Gastrocnemius medialis (tissue), 4 donors: ENCODE data around the gene CAMTA1. TPM values are rescaled to one million over a fixed set of nuclear protein-coding genes. Genes with fewer than 3 reads are reported as not detected.
A peak's percentile ranks its signal among the peaks of the same experiment; 100 is the strongest.
"Not testable (repeated sequence)": the region's sequence is repeated elsewhere in the genome, so short reads cannot be mapped to it uniquely, and the experiment has no call there.

Experiments used
- ATAC-seq, 2 donors: fragments of 150-250 bp; one replicate each; pipeline ENCODE4 v1.9.1; 2016
- DNase-seq, 2 donors: peaks; one replicate each; pipeline ENCODE4 v3.0.0-alpha.2; 2019
- H3K27ac ChIP-seq, 4 donors: fragments of 200-600 bp; sonication (generic); 1 replicate in 1 of 4; 2 replicates in 3 of 4; pipeline ENCODE4 v1.5.1; 2016 to 2018; ENCODE audit warnings: mild to moderate bottlenecking in 2 of 4, moderate library complexity in 1 of 4
- H3K27me3 ChIP-seq, 3 donors: fragments of 200-600 bp; sonication (generic) in 2 of 3; 1 replicate in 1 of 3; 2 replicates in 2 of 3; pipeline versions ENCODE4 v1.5.1 to v1.6.0; 2016 to 2019; ENCODE audit warnings: mild to moderate bottlenecking in 1 of 3, moderate library complexity in 1 of 3
- H3K36me3 ChIP-seq, 2 donors: fragments of 200-600 bp; sonication (generic) in 1 of 2; one replicate each; pipeline ENCODE4 v1.5.1; 2017 to 2018
- H3K4me1 ChIP-seq, 2 donors: fragments of 200-600 bp; sonication (generic) in 1 of 2; one replicate each; pipeline ENCODE4 v1.5.1; 2016 to 2017; ENCODE audit warnings: mild to moderate bottlenecking in 2 of 2
- H3K4me3 ChIP-seq, 4 donors: fragments of 200-600 bp; sonication (generic) in 3 of 4; 1 replicate in 1 of 4; 2 replicates in 3 of 4; pipeline ENCODE4 v1.5.1; 2016 to 2019; ENCODE audit warnings: mild to moderate bottlenecking in 2 of 4
- H3K9me3 ChIP-seq, 3 donors: fragments of 200-600 bp; sonication (generic) in 2 of 3; 1 replicate in 1 of 3; 2 replicates in 2 of 3; pipeline ENCODE4 v1.5.1; 2016 to 2019
- CTCF ChIP-seq, 5 experiments: fragments of 450-650 bp in 3 of 5; fragments of 200-600 bp in 2 of 5; sonication (generic) in 2 of 5; IDR thresholded peaks in 4 of 5; conservative IDR thresholded peaks in 1 of 5; 1 replicate in 4 of 5; 2 replicates in 1 of 5; pipeline ENCODE4 v1.5.1; 2016 to 2019; ENCODE audit warnings: antibody characterized with exemption in 5 of 5, mild to moderate bottlenecking in 3 of 5, moderate library complexity in 3 of 5
- POLR2A ChIP-seq, 2 donors: fragments of 450-650 bp; IDR thresholded peaks; one replicate each; pipeline ENCODE4 v1.6.1; 2017; ENCODE audit warnings: antibody characterized with exemption in 2 of 2, mild to moderate bottlenecking in 2 of 2, moderate library complexity in 2 of 2
- in situ Hi-C, 4 donors: fragments of 200-750 bp; cut with MboI; loops; one replicate each; pipeline versions ENCODE4 v1.15.0 to v1.8.0; 2017; ENCODE audit warnings: low sequenced_read_pairs in 4 of 4
- intact Hi-C: fragments of 100-400 bp; cut with DNase I; formaldehyde crosslinking; loops from one replicate; pipeline ENCODE4 v1.15.1; 2023; ENCODE audit warnings: low total_unique reads
- total RNA-seq, 4 donors: library from RNA; depleted of rRNA; stranded (reverse); fragments of >200 nt; gene quantifications; one replicate each; pipeline versions ENCODE4 v1.1.0 to v1.2.3, GENCODE V29; 2016

Gene CAMTA1
- total RNA-seq, 4 donors from 2014 or later: 60.5 to 113 (median 70.4) TPM

GRCh38 chr1:7145947-7146346, 360.7 kb downstream of the CAMTA1 start:
- no peak for ATAC-seq
- in situ Hi-C loops: no loop called here
- intact Hi-C loops: no loop called here

GRCh38 chr1:7146710-7147109, 361.5 kb downstream of the CAMTA1 start:
- no peak for TF ChIP-seq POLR2A (IDR thresholded peaks at IDR 0.05)
- TF ChIP-seq CTCF (IDR thresholded peaks at IDR 0.05 in 4 of 5, conservative IDR thresholded peaks at IDR 0.05 in 1 of 5): no peak
- no peak for DNase-seq
- no peak for ATAC-seq
- intact Hi-C loops: no loop called here
- in situ Hi-C loops: no loop called here
- Histone ChIP-seq H3K27ac (no peak overlapping the region), H3K4me3 (no peak overlapping the region), H3K4me1 (peaks cover 3 to 15% of the 10 kb centered on the region in 2 donors), H3K27me3 (no peaks in the 10 kb centered on the region), H3K9me3 (no peaks in the 10 kb centered on the region), H3K36me3 (no peaks in the 10 kb centered on the region)

More at GRCh38 chr1:7145947-7146346, 360.7 kb downstream of the CAMTA1 start:
- TF ChIP-seq CTCF (IDR thresholded peaks at IDR 0.05 in 4 of 5, conservative IDR thresholded peaks at IDR 0.05 in 1 of 5): no peak
- TF ChIP-seq POLR2A (IDR thresholded peaks at IDR 0.05): no peak
- Histone ChIP-seq H3K9me3 (no peaks in the 10 kb centered on the region), H3K4me3 (no peak overlapping the region), H3K27ac (no peak overlapping the region), H3K27me3 (no peaks in the 10 kb centered on the region), H3K4me1 (peaks cover 3 to 15% of the 10 kb centered on the region in 2 donors), H3K36me3 (no peaks in the 10 kb centered on the region)
- no peak for DNase-seq

GRCh38 chr1:7147581-7148282, 362.5 kb downstream of the CAMTA1 start:
- H3K9me3 ChIP-seq, ATAC-seq, H3K36me3 ChIP-seq, H3K4me3 ChIP-seq, DNase-seq, intact Hi-C loops, H3K27me3 ChIP-seq, H3K27ac ChIP-seq, in situ Hi-C loops: not testable (repeated sequence)
- peaks cover 3 to 15% of the 10 kb centered on the region in 2 donors for H3K4me1 ChIP-seq

GRCh38 chr1:7149080-7149838, 364.0 kb downstream of the CAMTA1 start:
- Histone ChIP-seq H3K4me3 (peak overlapping the region; percentile 32 to 62 (median 38)), H3K9me3 (no peaks in the 10 kb centered on the region), H3K27me3 (no peaks in the 10 kb centered on the region), H3K27ac (peak overlapping the region; percentile 60 to 74 (median 68)), H3K36me3 (no peaks in the 10 kb centered on the region), H3K4me1 (peaks cover 3 to 15% of the 10 kb centered on the region in 2 donors)
- TF ChIP-seq CTCF (IDR thresholded peaks at IDR 0.05 in 4 of 5, conservative IDR thresholded peaks at IDR 0.05 in 1 of 5) (no peak), POLR2A (IDR thresholded peaks at IDR 0.05) (no peak)
- DNase-seq (peak; percentile 43 to 68), ATAC-seq (peak; percentile 79 to 89)
- intact Hi-C loops (no loop called here), in situ Hi-C loops (no loop called here)

GRCh38 chr1:7150724-7151280, 365.5 kb downstream of the CAMTA1 start:
- H3K27me3 ChIP-seq: no peaks in the 10 kb centered on the region
- DNase-seq: no peak
- no peak overlapping the region for H3K27ac ChIP-seq
- in situ Hi-C loops (no loop called here), intact Hi-C loops (no loop called here)
- peaks cover 3 to 15% of the 10 kb centered on the region in 2 donors for H3K4me1 ChIP-seq
- H3K36me3 ChIP-seq: no peaks in the 10 kb centered on the region
- no peak overlapping the region for H3K4me3 ChIP-seq
- TF ChIP-seq CTCF (IDR thresholded peaks at IDR 0.05 in 4 of 5, conservative IDR thresholded peaks at IDR 0.05 in 1 of 5) (no peak), POLR2A (IDR thresholded peaks at IDR 0.05) (no peak)
- no peak for ATAC-seq
- no peaks in the 10 kb centered on the region for H3K9me3 ChIP-seq
